HEK293 (cell line): ENCODE results near the gene MRPL54.

Experiments used
- GLI4 ChIP-seq: fragments of 450-650 bp; formaldehyde crosslinking; IDR thresholded peaks from 2 replicates; pipeline ENCODE4 v1.5.1; 2016; ENCODE audit warnings: missing biosample characterization, missing genetic modification characterization
- TCF7L2 ChIP-seq: IDR thresholded peaks from 2 replicates; pipeline ENCODE4 v1.6.1; 2011; ENCODE audit warnings: low read depth, mild to moderate bottlenecking, inconsistent platforms, low read length, moderate library complexity, borderline replicate concordance
- YY1 ChIP-seq: fragments of 450-650 bp; formaldehyde crosslinking; IDR thresholded peaks from 2 replicates; pipeline ENCODE4 v1.5.1; 2018; ENCODE audit warnings: missing biosample characterization, missing genetic modification characterization
- ZBTB20 ChIP-seq: fragments of 450-650 bp; formaldehyde crosslinking; IDR thresholded peaks from 2 replicates; pipeline ENCODE4 v1.5.1; 2016; ENCODE audit warnings: missing biosample characterization, missing genetic modification characterization
- ZBTB8A ChIP-seq: fragments of 450-650 bp; formaldehyde crosslinking; IDR thresholded peaks from 2 replicates; pipeline ENCODE4 v1.5.1; 2016; ENCODE audit warnings: missing biosample characterization, missing genetic modification characterization
- ZNF121 ChIP-seq: fragments of 450-650 bp; formaldehyde crosslinking; IDR thresholded peaks from 2 replicates; pipeline ENCODE4 v1.5.1; 2016; ENCODE audit warnings: missing biosample characterization, missing genetic modification characterization
- ZNF155 ChIP-seq: fragments of 450-650 bp; formaldehyde crosslinking; IDR thresholded peaks from 2 replicates; pipeline ENCODE4 v1.5.1; 2016; ENCODE audit warnings: missing biosample characterization, missing genetic modification characterization
- ZNF157 ChIP-seq: fragments of 450-650 bp; formaldehyde crosslinking; IDR thresholded peaks from 2 replicates; pipeline ENCODE4 v1.5.1; 2016; ENCODE audit warnings: missing biosample characterization, missing genetic modification characterization
- ZNF211 ChIP-seq: fragments of 450-650 bp; formaldehyde crosslinking; IDR thresholded peaks from 2 replicates; pipeline ENCODE4 v1.5.1; 2016; ENCODE audit warnings: low read depth, missing biosample characterization, missing genetic modification characterization
- ZNF221 ChIP-seq: fragments of 450-650 bp; formaldehyde crosslinking; IDR thresholded peaks from 2 replicates; pipeline ENCODE4 v1.5.1; 2017; ENCODE audit warnings: missing biosample characterization, missing genetic modification characterization, borderline replicate concordance
- ZNF23 ChIP-seq: fragments of 450-650 bp; formaldehyde crosslinking; IDR thresholded peaks from 2 replicates; pipeline ENCODE4 v1.5.1; 2016; ENCODE audit warnings: missing biosample characterization, missing genetic modification characterization, borderline replicate concordance
- ZNF292 ChIP-seq: fragments of 450-650 bp; formaldehyde crosslinking; IDR thresholded peaks from 2 replicates; pipeline ENCODE4 v1.5.1; 2016; ENCODE audit warnings: low read depth, missing biosample characterization, missing genetic modification characterization, borderline replicate concordance
- ZNF341 ChIP-seq: fragments of 450-650 bp; formaldehyde crosslinking; IDR thresholded peaks from 2 replicates; pipeline ENCODE4; 2016; ENCODE audit warnings: low read depth, missing biosample characterization, missing genetic modification characterization
- ZNF37A ChIP-seq: fragments of 450-650 bp; IDR thresholded peaks from 2 replicates; pipeline ENCODE4 v1.5.1; 2018; ENCODE audit warnings: missing biosample characterization, missing genetic modification characterization
- ZNF433 ChIP-seq: fragments of 450-650 bp; formaldehyde crosslinking; IDR thresholded peaks from 2 replicates; pipeline ENCODE4 v1.5.1; 2016; ENCODE audit warnings: missing biosample characterization, missing genetic modification characterization, low read depth
- ZNF473 ChIP-seq: fragments of 450-650 bp; formaldehyde crosslinking; IDR thresholded peaks from 2 replicates; pipeline ENCODE4 v1.5.1; 2017; ENCODE audit warnings: missing biosample characterization, missing genetic modification characterization
- TF ChIP-seq, protein P1 (sequence below): fragments of 450-650 bp; formaldehyde crosslinking; IDR thresholded peaks from 2 replicates; pipeline ENCODE4 v1.5.1; 2016; ENCODE audit warnings: missing biosample characterization, missing genetic modification characterization
- TF ChIP-seq, protein P2 (sequence below): fragments of 450-650 bp; formaldehyde crosslinking; IDR thresholded peaks from 2 replicates; pipeline ENCODE4 v1.5.1; 2016; ENCODE audit warnings: missing biosample characterization, missing genetic modification characterization
- TF ChIP-seq, protein P3 (sequence below): fragments of 450-650 bp; formaldehyde crosslinking; IDR thresholded peaks from 2 replicates; pipeline ENCODE4 v1.5.1; 2016; ENCODE audit warnings: missing biosample characterization, missing genetic modification characterization
- TF ChIP-seq, protein P4 (sequence below): fragments of 450-650 bp; formaldehyde crosslinking; IDR thresholded peaks from 2 replicates; pipeline ENCODE4 v1.5.1; 2017; ENCODE audit warnings: missing biosample characterization, missing genetic modification characterization
- TF ChIP-seq, protein P5 (sequence below): fragments of 450-650 bp; formaldehyde crosslinking; IDR thresholded peaks from 2 replicates; pipeline ENCODE4 v1.5.1; 2017; ENCODE audit warnings: missing biosample characterization, missing genetic modification characterization
- TF ChIP-seq, protein P6 (sequence below): fragments of 450-650 bp; formaldehyde crosslinking; IDR thresholded peaks from 2 replicates; pipeline ENCODE4 v1.5.1; 2016; ENCODE audit warnings: missing biosample characterization, missing genetic modification characterization
- TF ChIP-seq, protein P7 (sequence below): IDR thresholded peaks from 2 replicates; pipeline ENCODE4 v1.6.1; 2011; ENCODE audit warnings: mild to moderate bottlenecking, low read depth, low read length, borderline replicate concordance
- TF ChIP-seq, protein P8 (sequence below): fragments of 450-650 bp; formaldehyde crosslinking; IDR thresholded peaks from 2 replicates; pipeline ENCODE4 v1.5.0; 2017; ENCODE audit warnings: missing biosample characterization, missing genetic modification characterization, borderline replicate concordance

Gene MRPL54

DNA sequence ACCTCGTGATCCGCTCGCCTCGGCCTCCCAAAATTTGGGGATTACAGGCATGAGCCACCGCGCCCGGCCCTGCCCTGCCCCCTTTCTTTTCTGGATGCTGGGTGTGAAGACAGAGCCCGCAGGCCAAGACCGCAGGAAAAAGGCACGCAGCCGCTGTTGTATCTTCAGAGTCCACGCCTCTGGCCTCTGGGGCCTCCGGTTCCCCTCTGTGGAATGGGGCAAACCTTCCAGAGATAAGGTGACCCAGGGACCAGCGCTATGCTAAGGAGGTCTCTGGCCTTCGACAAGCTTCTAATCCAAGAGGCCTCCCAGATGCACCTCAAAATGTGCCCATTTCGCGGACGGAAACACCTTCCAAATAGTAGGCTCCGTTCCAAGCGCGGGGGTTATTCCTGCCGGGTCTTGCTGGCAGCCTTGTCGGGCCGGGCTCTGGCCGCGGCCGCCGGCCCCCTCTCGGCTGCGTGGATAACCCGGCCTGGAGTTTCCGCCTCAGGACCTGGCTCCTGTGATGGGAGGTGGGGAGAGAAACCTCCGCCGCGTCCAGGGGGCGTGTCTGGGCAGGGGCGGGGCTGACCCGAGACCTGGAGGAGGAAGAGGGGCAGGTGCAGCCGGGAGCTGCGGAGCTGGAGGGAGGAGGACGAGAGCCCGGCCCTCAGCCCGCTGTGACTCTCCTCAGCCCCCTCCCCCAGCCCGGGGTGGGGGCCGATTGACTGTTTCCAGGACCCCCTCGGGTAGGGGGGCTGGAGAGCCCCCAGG, 41.2 kb upstream of the MRPL54 start (continued):
- no peak for TF ChIP-seq ZNF341 (tag by site-specific recombination)
- TF ChIP-seq ZNF23 (tag by site-specific recombination): no peak
- peak; percentile 66; the same call in 1 of the 2 replicates for TF ChIP-seq YY1 (tag by site-specific recombination)
- TF ChIP-seq, protein P1, sequence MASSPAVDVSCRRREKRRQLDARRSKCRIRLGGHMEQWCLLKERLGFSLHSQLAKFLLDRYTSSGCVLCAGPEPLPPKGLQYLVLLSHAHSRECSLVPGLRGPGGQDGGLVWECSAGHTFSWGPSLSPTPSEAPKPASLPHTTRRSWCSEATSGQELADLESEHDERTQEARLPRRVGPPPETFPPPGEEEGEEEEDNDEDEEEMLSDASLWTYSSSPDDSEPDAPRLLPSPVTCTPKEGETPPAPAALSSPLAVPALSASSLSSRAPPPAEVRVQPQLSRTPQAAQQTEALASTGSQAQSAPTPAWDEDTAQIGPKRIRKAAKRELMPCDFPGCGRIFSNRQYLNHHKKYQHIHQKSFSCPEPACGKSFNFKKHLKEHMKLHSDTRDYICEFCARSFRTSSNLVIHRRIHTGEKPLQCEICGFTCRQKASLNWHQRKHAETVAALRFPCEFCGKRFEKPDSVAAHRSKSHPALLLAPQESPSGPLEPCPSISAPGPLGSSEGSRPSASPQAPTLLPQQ (tag by site-specific recombination): peak; percentile 82
- TF ChIP-seq, protein P2, sequence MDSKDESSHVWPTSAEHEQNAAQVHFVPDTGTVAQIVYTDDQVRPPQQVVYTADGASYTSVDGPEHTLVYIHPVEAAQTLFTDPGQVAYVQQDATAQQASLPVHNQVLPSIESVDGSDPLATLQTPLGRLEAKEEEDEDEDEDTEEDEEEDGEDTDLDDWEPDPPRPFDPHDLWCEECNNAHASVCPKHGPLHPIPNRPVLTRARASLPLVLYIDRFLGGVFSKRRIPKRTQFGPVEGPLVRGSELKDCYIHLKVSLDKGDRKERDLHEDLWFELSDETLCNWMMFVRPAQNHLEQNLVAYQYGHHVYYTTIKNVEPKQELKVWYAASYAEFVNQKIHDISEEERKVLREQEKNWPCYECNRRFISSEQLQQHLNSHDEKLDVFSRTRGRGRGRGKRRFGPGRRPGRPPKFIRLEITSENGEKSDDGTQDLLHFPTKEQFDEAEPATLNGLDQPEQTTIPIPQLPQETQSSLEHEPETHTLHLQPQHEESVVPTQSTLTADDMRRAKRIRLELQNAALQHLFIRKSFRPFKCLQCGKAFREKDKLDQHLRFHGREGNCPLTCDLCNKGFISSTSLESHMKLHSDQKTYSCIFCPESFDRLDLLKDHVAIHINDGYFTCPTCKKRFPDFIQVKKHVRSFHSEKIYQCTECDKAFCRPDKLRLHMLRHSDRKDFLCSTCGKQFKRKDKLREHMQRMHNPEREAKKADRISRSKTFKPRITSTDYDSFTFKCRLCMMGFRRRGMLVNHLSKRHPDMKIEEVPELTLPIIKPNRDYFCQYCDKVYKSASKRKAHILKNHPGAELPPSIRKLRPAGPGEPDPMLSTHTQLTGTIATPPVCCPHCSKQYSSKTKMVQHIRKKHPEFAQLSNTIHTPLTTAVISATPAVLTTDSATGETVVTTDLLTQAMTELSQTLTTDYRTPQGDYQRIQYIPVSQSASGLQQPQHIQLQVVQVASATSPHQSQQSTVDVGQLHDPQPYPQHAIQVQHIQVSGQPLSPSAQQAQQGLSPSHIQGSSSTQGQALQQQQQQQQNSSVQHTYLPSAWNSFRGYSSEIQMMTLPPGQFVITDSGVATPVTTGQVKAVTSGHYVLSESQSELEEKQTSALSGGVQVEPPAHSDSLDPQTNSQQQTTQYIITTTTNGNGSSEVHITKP (tag by site-specific recombination): no peak
- TF ChIP-seq TCF7L2: no peak
- TF ChIP-seq ZNF292 (tag by site-specific recombination): no peak
- TF ChIP-seq ZNF211 (tag by site-specific recombination): no peak
- TF ChIP-seq, protein P3, sequence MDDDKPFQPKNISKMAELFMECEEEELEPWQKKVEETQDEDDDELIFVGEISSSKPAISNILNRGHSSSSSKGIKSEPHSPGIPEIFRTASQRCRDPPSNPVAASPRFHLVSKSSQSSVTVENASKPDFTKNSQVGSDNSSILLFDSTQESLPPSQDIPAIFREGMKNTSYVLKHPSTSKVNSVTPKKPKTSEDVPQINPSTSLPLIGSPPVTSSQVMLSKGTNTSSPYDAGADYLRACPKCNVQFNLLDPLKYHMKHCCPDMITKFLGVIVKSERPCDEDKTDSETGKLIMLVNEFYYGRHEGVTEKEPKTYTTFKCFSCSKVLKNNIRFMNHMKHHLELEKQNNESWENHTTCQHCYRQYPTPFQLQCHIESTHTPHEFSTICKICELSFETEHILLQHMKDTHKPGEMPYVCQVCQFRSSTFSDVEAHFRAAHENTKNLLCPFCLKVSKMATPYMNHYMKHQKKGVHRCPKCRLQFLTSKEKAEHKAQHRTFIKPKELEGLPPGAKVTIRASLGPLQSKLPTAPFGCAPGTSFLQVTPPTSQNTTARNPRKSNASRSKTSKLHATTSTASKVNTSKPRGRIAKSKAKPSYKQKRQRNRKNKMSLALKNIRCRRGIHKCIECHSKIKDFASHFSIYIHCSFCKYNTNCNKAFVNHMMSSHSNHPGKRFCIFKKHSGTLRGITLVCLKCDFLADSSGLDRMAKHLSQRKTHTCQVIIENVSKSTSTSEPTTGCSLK (tag by site-specific recombination): no peak
- peak; percentile 57 for TF ChIP-seq ZBTB8A
- TF ChIP-seq, protein P4, sequence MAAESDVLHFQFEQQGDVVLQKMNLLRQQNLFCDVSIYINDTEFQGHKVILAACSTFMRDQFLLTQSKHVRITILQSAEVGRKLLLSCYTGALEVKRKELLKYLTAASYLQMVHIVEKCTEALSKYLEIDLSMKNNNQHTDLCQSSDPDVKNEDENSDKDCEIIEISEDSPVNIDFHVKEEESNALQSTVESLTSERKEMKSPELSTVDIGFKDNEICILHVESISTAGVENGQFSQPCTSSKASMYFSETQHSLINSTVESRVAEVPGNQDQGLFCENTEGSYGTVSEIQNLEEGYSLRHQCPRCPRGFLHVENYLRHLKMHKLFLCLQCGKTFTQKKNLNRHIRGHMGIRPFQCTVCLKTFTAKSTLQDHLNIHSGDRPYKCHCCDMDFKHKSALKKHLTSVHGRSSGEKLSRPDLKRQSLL (tag by site-specific recombination): no peak
- TF ChIP-seq, protein P5, sequence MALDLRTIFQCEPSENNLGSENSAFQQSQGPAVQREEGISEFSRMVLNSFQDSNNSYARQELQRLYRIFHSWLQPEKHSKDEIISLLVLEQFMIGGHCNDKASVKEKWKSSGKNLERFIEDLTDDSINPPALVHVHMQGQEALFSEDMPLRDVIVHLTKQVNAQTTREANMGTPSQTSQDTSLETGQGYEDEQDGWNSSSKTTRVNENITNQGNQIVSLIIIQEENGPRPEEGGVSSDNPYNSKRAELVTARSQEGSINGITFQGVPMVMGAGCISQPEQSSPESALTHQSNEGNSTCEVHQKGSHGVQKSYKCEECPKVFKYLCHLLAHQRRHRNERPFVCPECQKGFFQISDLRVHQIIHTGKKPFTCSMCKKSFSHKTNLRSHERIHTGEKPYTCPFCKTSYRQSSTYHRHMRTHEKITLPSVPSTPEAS (tag by site-specific recombination): peak; percentile 58
- TF ChIP-seq, protein P6, sequence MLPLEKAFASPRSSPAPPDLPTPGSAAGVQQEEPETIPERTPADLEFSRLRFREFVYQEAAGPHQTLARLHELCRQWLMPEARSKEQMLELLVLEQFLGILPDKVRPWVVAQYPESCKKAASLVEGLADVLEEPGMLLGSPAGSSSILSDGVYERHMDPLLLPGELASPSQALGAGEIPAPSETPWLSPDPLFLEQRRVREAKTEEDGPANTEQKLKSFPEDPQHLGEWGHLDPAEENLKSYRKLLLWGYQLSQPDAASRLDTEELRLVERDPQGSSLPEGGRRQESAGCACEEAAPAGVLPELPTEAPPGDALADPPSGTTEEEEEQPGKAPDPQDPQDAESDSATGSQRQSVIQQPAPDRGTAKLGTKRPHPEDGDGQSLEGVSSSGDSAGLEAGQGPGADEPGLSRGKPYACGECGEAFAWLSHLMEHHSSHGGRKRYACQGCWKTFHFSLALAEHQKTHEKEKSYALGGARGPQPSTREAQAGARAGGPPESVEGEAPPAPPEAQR (tag by site-specific recombination): peak; percentile 77; the same call in 1 of the 2 replicates
- no peak for TF ChIP-seq GLI4 (tag by site-specific recombination)
- no peak for TF ChIP-seq ZNF473 (tag by site-specific recombination)
- no peak for TF ChIP-seq ZNF157
- TF ChIP-seq, protein P7, sequence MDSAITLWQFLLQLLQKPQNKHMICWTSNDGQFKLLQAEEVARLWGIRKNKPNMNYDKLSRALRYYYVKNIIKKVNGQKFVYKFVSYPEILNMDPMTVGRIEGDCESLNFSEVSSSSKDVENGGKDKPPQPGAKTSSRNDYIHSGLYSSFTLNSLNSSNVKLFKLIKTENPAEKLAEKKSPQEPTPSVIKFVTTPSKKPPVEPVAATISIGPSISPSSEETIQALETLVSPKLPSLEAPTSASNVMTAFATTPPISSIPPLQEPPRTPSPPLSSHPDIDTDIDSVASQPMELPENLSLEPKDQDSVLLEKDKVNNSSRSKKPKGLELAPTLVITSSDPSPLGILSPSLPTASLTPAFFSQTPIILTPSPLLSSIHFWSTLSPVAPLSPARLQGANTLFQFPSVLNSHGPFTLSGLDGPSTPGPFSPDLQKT: no peak
- TF ChIP-seq ZNF37A (tag by site-specific recombination): no peak
- TF ChIP-seq ZNF121 (tag by site-specific recombination): no peak
- TF ChIP-seq, protein P8, sequence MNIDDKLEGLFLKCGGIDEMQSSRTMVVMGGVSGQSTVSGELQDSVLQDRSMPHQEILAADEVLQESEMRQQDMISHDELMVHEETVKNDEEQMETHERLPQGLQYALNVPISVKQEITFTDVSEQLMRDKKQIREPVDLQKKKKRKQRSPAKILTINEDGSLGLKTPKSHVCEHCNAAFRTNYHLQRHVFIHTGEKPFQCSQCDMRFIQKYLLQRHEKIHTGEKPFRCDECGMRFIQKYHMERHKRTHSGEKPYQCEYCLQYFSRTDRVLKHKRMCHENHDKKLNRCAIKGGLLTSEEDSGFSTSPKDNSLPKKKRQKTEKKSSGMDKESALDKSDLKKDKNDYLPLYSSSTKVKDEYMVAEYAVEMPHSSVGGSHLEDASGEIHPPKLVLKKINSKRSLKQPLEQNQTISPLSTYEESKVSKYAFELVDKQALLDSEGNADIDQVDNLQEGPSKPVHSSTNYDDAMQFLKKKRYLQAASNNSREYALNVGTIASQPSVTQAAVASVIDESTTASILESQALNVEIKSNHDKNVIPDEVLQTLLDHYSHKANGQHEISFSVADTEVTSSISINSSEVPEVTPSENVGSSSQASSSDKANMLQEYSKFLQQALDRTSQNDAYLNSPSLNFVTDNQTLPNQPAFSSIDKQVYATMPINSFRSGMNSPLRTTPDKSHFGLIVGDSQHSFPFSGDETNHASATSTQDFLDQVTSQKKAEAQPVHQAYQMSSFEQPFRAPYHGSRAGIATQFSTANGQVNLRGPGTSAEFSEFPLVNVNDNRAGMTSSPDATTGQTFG: peak; percentile 83; the same call in 1 of the 2 replicates
- no peak for TF ChIP-seq ZBTB20 (tag by site-specific recombination)
- TF ChIP-seq ZNF155 (tag by site-specific recombination): no peak
- TF ChIP-seq ZNF433: no peak
- 0 out of 2 replicates have a peak, but pooled peaks have one; percentile 21 for TF ChIP-seq ZNF221 (tag by site-specific recombination)
